ENCODE results near the gene ATG7.

Gene ATG7

GRCh38 chr3:11601446-11602238 is 329.4 kb downstream of the ATG7 start:
- TF ChIP-seq CTCF (IDR thresholded peaks at IDR 0.05; ENCODE audit: low read depth, low read length, missing control alignments): no peak
- no peak for DNase-seq (ENCODE audit: extremely low read depth, low read depth)

DNA sequence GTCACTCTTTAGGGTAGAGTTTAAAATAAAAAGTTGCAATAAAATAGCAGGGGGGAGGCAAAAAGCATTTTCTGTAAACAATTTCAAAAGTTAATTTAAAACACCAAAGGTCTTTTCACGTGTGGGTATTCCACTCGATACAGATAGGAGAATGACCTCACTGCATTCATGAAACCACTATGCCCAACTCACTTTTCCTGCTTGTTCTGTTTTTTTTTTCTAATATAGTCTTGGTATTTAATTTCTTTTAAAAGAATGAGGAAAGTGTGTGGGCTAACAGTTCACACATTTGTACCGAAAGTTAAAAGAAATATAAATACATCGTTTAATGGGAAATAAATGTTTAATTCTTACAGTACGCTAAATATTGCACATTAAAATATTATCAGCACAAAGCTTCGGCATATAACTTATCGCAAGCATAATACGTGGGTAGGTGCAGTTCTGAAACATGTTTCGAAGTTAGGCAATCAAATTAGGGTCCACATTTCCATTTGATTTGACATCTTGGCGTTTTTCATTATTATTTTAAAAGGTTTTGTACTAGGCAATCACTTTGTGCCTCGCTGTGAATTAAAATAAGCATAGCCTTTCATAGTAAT is 330.1 kb downstream of the ATG7 start:
- DNase-seq (ENCODE audit: extremely low read depth, low read depth): no peak
- no peak for TF ChIP-seq CTCF (IDR thresholded peaks at IDR 0.05; ENCODE audit: low read depth, low read length, missing control alignments)
- H3K4me3 ChIP-seq (replicated peaks; ENCODE audit: low read depth, low read length): no peak overlapping the region

More at GRCh38 chr3:11601446-11602238, 329.4 kb downstream of the ATG7 start:
- H3K4me3 ChIP-seq (replicated peaks; ENCODE audit: low read depth, low read length): no peak overlapping the region

DNA sequence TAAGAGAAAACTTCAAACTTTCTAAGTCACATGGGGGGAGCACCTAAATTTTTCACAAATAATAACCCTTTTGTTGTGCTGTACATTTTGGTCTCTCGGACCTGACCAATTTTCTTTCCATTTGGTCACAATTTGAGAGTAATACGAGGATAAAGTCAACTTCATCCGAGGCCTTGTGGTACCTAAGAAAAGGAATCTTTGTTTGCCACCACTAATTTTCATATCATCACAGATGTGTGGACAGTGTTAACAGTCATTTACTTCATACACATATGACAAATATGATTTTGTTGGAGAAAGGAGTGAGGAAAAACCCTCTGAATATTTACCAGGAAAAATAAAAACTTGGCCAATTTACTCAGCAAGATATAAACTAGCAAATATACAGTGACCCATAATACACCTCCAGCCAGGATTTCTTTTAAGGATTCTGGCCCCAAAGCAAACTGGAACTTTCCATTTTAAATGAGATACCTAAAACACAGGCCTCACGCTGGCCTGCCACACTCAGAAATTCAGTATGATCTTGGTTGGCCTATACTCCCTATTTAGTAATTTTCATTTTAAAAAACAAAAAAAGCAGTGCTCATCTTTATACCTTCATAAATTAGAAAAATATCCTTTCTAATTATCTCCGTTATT is 330.8 kb downstream of the ATG7 start:
- TF ChIP-seq CTCF (IDR thresholded peaks at IDR 0.05; ENCODE audit: low read depth, low read length, missing control alignments): no peak
- DNase-seq (ENCODE audit: extremely low read depth, low read depth): no peak
- no peak overlapping the region for H3K4me3 ChIP-seq (replicated peaks; ENCODE audit: low read depth, low read length)

DNA sequence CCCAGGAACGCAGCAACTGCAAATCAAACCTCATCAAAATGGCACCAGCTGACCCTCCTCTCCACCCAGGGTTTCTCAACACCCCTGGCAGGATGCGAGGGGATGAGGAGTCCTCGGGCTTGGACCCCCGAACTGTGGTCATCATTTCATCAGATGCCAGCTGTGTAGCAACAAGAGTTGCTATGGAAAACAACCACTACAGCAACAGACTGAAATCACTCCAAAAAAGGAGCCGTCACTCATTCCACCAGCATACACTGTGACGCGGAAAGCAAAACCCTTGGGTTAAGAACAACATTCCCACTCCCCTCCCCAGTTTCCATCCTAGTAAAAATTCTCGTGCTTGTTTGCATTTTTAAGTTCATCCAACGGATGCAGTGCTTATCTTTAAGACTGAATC is 331.4 kb downstream of the ATG7 start:
- no peak overlapping the region for H3K4me3 ChIP-seq (replicated peaks; ENCODE audit: low read depth, low read length)
- TF ChIP-seq CTCF (IDR thresholded peaks at IDR 0.05; ENCODE audit: low read depth, low read length, missing control alignments): no peak
- no peak for DNase-seq (ENCODE audit: extremely low read depth, low read depth)

- no peak overlapping the region for H3K4me3 ChIP-seq (replicated peaks; ENCODE audit: low read depth, low read length)
- no peak for TF ChIP-seq CTCF (IDR thresholded peaks at IDR 0.05; ENCODE audit: low read depth, low read length, missing control alignments)
- DNase-seq (ENCODE audit: extremely low read depth, low read depth): no peak
Observed at GRCh38 chr3:11604139-11604892, 332.1 kb downstream of the ATG7 start.

DNA sequence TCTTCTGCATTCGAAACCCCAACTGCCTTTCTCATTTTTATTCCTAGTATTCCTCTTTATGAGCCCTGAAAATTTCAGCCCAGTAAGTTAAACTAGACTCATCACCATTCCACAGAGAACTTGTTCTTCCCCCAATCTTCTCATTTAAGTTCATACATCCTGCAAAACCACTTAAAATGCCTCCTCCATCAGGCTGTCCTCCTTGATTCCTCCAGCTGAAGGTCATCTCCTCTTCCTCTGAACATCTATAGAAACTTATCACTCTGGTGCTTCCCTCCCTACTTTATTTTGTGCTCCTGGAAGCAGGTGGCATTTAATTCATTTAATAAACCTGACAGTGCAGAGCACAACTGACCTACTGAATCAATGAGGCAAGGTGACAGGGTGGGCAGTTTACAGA is 333.2 kb downstream of the ATG7 start:
- H3K4me3 ChIP-seq (replicated peaks; ENCODE audit: low read depth, low read length): no peak overlapping the region
- no peak for TF ChIP-seq CTCF (IDR thresholded peaks at IDR 0.05; ENCODE audit: low read depth, low read length, missing control alignments)
- no peak for DNase-seq (ENCODE audit: extremely low read depth, low read depth)
